Measurements from ENCODE around the gene BLM. TPM values are rescaled to one million over a fixed set of nuclear protein-coding genes. Genes with fewer than 3 reads are reported as not detected.
A peak's percentile ranks its signal among the peaks of the same experiment; 100 is the strongest.

BLM gene
- total RNA-seq, 3 donors from 2014 or later = 21.4 to 25.6 (median 23.5) TPM

- DNase-seq (no peak), ATAC-seq (no peak)
- Mint-ChIP-seq H3K4me3 (no peak overlapping the region), H3K4me1 (ENCODE audit: low read depth) (peaks cover 22% of the 10 kb centered on the region), H3K9me3 (no peaks in the 10 kb centered on the region), H3K27me3 (ENCODE audit: low read depth) (no peaks in the 10 kb centered on the region), H3K36me3 (ENCODE audit: insufficient read depth) (peaks cover 16% of the 10 kb centered on the region)
These were observed 91.5 kb downstream of the BLM start for GRCh38 chr15:90808517-90809235.

GRCh38 chr15:90809536-90809935 lies 92.4 kb downstream of the BLM start:
- Mint-ChIP-seq H3K27me3 (ENCODE audit: low read depth) (no peaks in the 10 kb centered on the region), H3K4me3 (no peak overlapping the region), H3K9me3 (no peaks in the 10 kb centered on the region), H3K4me1 (ENCODE audit: low read depth) (peaks cover 30% of the 10 kb centered on the region), H3K36me3 (ENCODE audit: insufficient read depth) (peaks cover 14% of the 10 kb centered on the region)
- ATAC-seq (no peak), DNase-seq (no peak)

- Mint-ChIP-seq H3K9me3 (no peaks in the 10 kb centered on the region), H3K4me3 (no peak overlapping the region), H3K4me1 (ENCODE audit: low read depth) (peaks cover 38% of the 10 kb centered on the region), H3K36me3 (ENCODE audit: insufficient read depth) (peaks cover 15% of the 10 kb centered on the region), H3K27me3 (ENCODE audit: low read depth) (no peaks in the 10 kb centered on the region)
- ATAC-seq (no peak), DNase-seq (no peak)
These were observed 93.2 kb downstream of the BLM start for GRCh38 chr15:90810354-90810753.

- DNase-seq (no peak), ATAC-seq (no peak)
- H3K36me3 Mint-ChIP-seq (ENCODE audit: insufficient read depth) = peaks cover 15% of the 10 kb centered on the region
- H3K9me3 Mint-ChIP-seq = no peaks in the 10 kb centered on the region
- H3K4me1 Mint-ChIP-seq (ENCODE audit: low read depth) = peaks cover 41% of the 10 kb centered on the region
- H3K4me3 Mint-ChIP-seq = no peak overlapping the region
- H3K27me3 Mint-ChIP-seq (ENCODE audit: low read depth) = no peaks in the 10 kb centered on the region
These were observed 95.2 kb downstream of the BLM start for GRCh38 chr15:90812171-90812957.

- Mint-ChIP-seq H3K27me3 (ENCODE audit: low read depth) (no peaks in the 10 kb centered on the region), H3K4me1 (ENCODE audit: low read depth) (peaks cover 41% of the 10 kb centered on the region), H3K9me3 (no peaks in the 10 kb centered on the region), H3K36me3 (ENCODE audit: insufficient read depth) (peaks cover 15% of the 10 kb centered on the region), H3K4me3 (no peak overlapping the region)
- no peak for DNase-seq
- ATAC-seq = no peak
These were observed 95.8 kb downstream of the BLM start for GRCh38 chr15:90812958-90813265.

- Mint-ChIP-seq H3K36me3 (ENCODE audit: insufficient read depth) (peaks cover 15% of the 10 kb centered on the region), H3K9me3 (no peaks in the 10 kb centered on the region), H3K4me3 (peak overlapping the region; percentile 6), H3K27me3 (ENCODE audit: low read depth) (no peaks in the 10 kb centered on the region), H3K4me1 (ENCODE audit: low read depth) (peaks cover 42% of the 10 kb centered on the region)
- DNase-seq (no peak), ATAC-seq (peak in 1 of 2 donors; percentile 47)
These were observed 96.6 kb downstream of the BLM start for GRCh38 chr15:90813796-90814190.

GRCh38 chr15:90814191-90814821 lies 97.2 kb downstream of the BLM start:
- DNase-seq = no peak
- H3K4me1 Mint-ChIP-seq (ENCODE audit: low read depth) = peaks cover 43% of the 10 kb centered on the region
- H3K9me3 Mint-ChIP-seq = no peaks in the 10 kb centered on the region
- H3K27me3 Mint-ChIP-seq (ENCODE audit: low read depth) = no peaks in the 10 kb centered on the region
- ATAC-seq = no peak
- H3K36me3 Mint-ChIP-seq (ENCODE audit: insufficient read depth) = peaks cover 15% of the 10 kb centered on the region
- H3K4me3 Mint-ChIP-seq = peak overlapping the region; percentile 6

GRCh38 chr15:90816401-90817116 lies 99.4 kb downstream of the BLM start:
- DNase-seq (no peak), ATAC-seq (no peak)
- H3K27me3 Mint-ChIP-seq (ENCODE audit: low read depth) = no peaks in the 10 kb centered on the region
- H3K36me3 Mint-ChIP-seq (ENCODE audit: insufficient read depth) = peaks cover 12% of the 10 kb centered on the region
- no peaks in the 10 kb centered on the region for H3K9me3 Mint-ChIP-seq
- peaks cover 46% of the 10 kb centered on the region for H3K4me1 Mint-ChIP-seq (ENCODE audit: low read depth)
- H3K4me3 Mint-ChIP-seq = no peak overlapping the region

- Mint-ChIP-seq H3K27me3 (ENCODE audit: low read depth) (no peaks in the 10 kb centered on the region), H3K4me3 (no peak overlapping the region), H3K4me1 (ENCODE audit: low read depth) (peaks cover 43% of the 10 kb centered on the region), H3K9me3 (no peaks in the 10 kb centered on the region), H3K36me3 (ENCODE audit: insufficient read depth) (peaks cover 6% of the 10 kb centered on the region)
- DNase-seq (no peak), ATAC-seq (no peak)
These were observed 100.2 kb downstream of the BLM start for GRCh38 chr15:90817117-90818057.

GRCh38 chr15:90818251-90819210 lies 101.4 kb downstream of the BLM start:
- ATAC-seq (peak; percentile 23 to 49), DNase-seq (no peak)
- no peak overlapping the region for H3K4me3 Mint-ChIP-seq
- H3K36me3 Mint-ChIP-seq (ENCODE audit: insufficient read depth) = peaks cover 3% of the 10 kb centered on the region
- H3K4me1 Mint-ChIP-seq (ENCODE audit: low read depth) = peaks cover 40% of the 10 kb centered on the region
- H3K27me3 Mint-ChIP-seq (ENCODE audit: low read depth) = no peaks in the 10 kb centered on the region
- no peaks in the 10 kb centered on the region for H3K9me3 Mint-ChIP-seq

GRCh38 chr15:90819390-90819789 lies 102.2 kb downstream of the BLM start:
- ATAC-seq (no peak), DNase-seq (no peak)
- peaks cover 32% of the 10 kb centered on the region for H3K4me1 Mint-ChIP-seq (ENCODE audit: low read depth)
- no peak overlapping the region for H3K4me3 Mint-ChIP-seq
- H3K36me3 Mint-ChIP-seq (ENCODE audit: insufficient read depth) = peaks cover 3% of the 10 kb centered on the region
- H3K9me3 Mint-ChIP-seq = no peaks in the 10 kb centered on the region
- no peaks in the 10 kb centered on the region for H3K27me3 Mint-ChIP-seq (ENCODE audit: low read depth)

GRCh38 chr15:90819850-90820249 lies 102.7 kb downstream of the BLM start:
- ATAC-seq (peak; percentile 21 to 34), DNase-seq (no peak)
- H3K4me3 Mint-ChIP-seq = no peak overlapping the region
- peaks cover 27% of the 10 kb centered on the region for H3K4me1 Mint-ChIP-seq (ENCODE audit: low read depth)
- H3K27me3 Mint-ChIP-seq (ENCODE audit: low read depth) = no peaks in the 10 kb centered on the region
- H3K9me3 Mint-ChIP-seq = no peaks in the 10 kb centered on the region
- peaks cover 3% of the 10 kb centered on the region for H3K36me3 Mint-ChIP-seq (ENCODE audit: insufficient read depth)

GRCh38 chr15:90820481-90820880 lies 103.3 kb downstream of the BLM start:
- Mint-ChIP-seq H3K4me3 (no peak overlapping the region), H3K27me3 (ENCODE audit: low read depth) (no peaks in the 10 kb centered on the region), H3K4me1 (ENCODE audit: low read depth) (peaks cover 21% of the 10 kb centered on the region)

More at GRCh38 chr15:90820481-90820880, 103.3 kb downstream of the BLM start:
- H3K36me3 Mint-ChIP-seq (ENCODE audit: insufficient read depth) = peaks cover 1% of the 10 kb centered on the region
- H3K9me3 Mint-ChIP-seq = no peaks in the 10 kb centered on the region
- no peak for DNase-seq
- no peak for ATAC-seq

Data from activated T-cell treated with anti-CD3 and anti-CD28 coated beads, Interleukin-2, amount 50 U/mL, for 4 hours (primary cell).